Fibroblast of lung (primary cell): ENCODE results near the gene G6PD. TPM values are rescaled to one million over a fixed set of nuclear protein-coding genes. Genes with fewer than 3 reads are reported as not detected.

Experiments
- DNase-seq, 2 donors: peaks; one replicate each; pipeline versions ENCODE4 v3.0.0 to v3.0.0-alpha.2; 2010; ENCODE audit warnings: low read depth in 2 of 2
- H2AFZ ChIP-seq: 2 replicates; pipeline ENCODE4 v1.5.1; 2012; ENCODE audit warnings: low read length, control low read depth, inconsistent platforms
- H3K27ac ChIP-seq: 2 replicates; pipeline ENCODE4 v1.5.1; 2011; ENCODE audit warnings: low read length, control low read depth; ENCODE audit not compliant: insufficient read depth
- H3K27me3 ChIP-seq: 2 replicates; pipeline ENCODE4 v1.5.1; 2011; ENCODE audit warnings: mild to moderate bottlenecking, low read length; ENCODE audit not compliant: control insufficient read depth, insufficient read depth
- H3K36me3 ChIP-seq: 2 replicates; pipeline ENCODE4 v1.5.1; 2011; ENCODE audit warnings: low read length; ENCODE audit not compliant: control insufficient read depth, insufficient read depth
- H3K4me1 ChIP-seq: 2 replicates; pipeline ENCODE4 v1.5.1; 2011; ENCODE audit warnings: low read length; ENCODE audit not compliant: control insufficient read depth, insufficient read depth; ENCODE audit errors: extremely low read depth
- H3K4me2 ChIP-seq: 2 replicates; pipeline ENCODE4 v1.5.1; 2011; ENCODE audit warnings: low read length, control low read depth; ENCODE audit not compliant: insufficient read depth; ENCODE audit errors: extremely low read depth
- H3K4me3 ChIP-seq, 4 experiments: fragments of 200-600 bp in 1 of 4; sonication (generic) in 1 of 4; replicated peaks in 1 of 4; 2 replicates each; pipeline ENCODE4 v1.5.1; 2011 to 2016; ENCODE audit warnings: low read length in 4 of 4, low read depth in 3 of 4, mild to moderate bottlenecking in 3 of 4, control low read depth in 2 of 4, inconsistent platforms in 1 of 4, mixed read lengths in 1 of 4; ENCODE audit not compliant: insufficient read depth in 1 of 4; ENCODE audit errors: control extremely low read depth in 1 of 4
- H3K79me2 ChIP-seq: 2 replicates; pipeline ENCODE4 v1.5.1; 2012; ENCODE audit warnings: mild to moderate bottlenecking, low read length, inconsistent platforms; ENCODE audit not compliant: control insufficient read depth, insufficient read depth
- H3K9ac ChIP-seq: 2 replicates; pipeline ENCODE4 v1.5.1; 2011; ENCODE audit warnings: mild to moderate bottlenecking, low read length, control low read depth; ENCODE audit not compliant: insufficient read depth
- H3K9me3 ChIP-seq: 2 replicates; pipeline ENCODE4 v1.5.1; 2012; ENCODE audit warnings: low read depth, low read length; ENCODE audit not compliant: control insufficient read depth, insufficient read depth
- H4K20me1 ChIP-seq: 2 replicates; pipeline ENCODE4 v1.5.1; 2011; ENCODE audit warnings: low read length; ENCODE audit not compliant: control insufficient read depth, insufficient read depth; ENCODE audit errors: extremely low read depth
- CTCF ChIP-seq, 2 donors: IDR thresholded peaks in 1 of 2; conservative IDR thresholded peaks in 1 of 2; 1 replicate in 1 of 2; 2 replicates in 1 of 2; pipeline ENCODE4 v1.5.1; 2011 to 2012; ENCODE audit warnings: low read length in 2 of 2, control low read depth in 1 of 2, inconsistent platforms in 1 of 2, low read depth in 1 of 2, mild to moderate bottlenecking in 1 of 2
- EZH2 ChIP-seq: IDR thresholded peaks from 2 replicates; pipeline ENCODE4 v1.5.1; 2012; ENCODE audit warnings: low read length, control low read depth, mild to moderate bottlenecking; ENCODE audit errors: missing control alignments
- polyA plus RNA-seq, 2 donors: library from polyadenylated mRNA; depleted of rRNA in 1 of 2; stranded (reverse) in 1 of 2; unstranded in 1 of 2; fragments of >200 nt; gene quantifications; 2 replicates each; pipeline ENCODE4 v1.2.1, GENCODE V29; 2011 to 2012; ENCODE audit warnings: missing spikeins in 1 of 2
- total RNA-seq: library from RNA; depleted of rRNA; stranded (reverse); fragments of >200 nt; gene quantifications from 2 replicates; pipeline ENCODE4 v1.2.1, GENCODE V29; 2014

Gene G6PD
- total and polyA plus RNA-seq, 2 donors (not counting 1 experiment from before 2014, with no cell fraction given): 86.2 to 109 TPM

- no peak for DNase-seq
- Histone ChIP-seq H3K4me1 (peaks cover 3% of the 10 kb centered on the region), H3K4me2 (no peak overlapping the region), H4K20me1 (no peaks in the 10 kb centered on the region), H3K4me3 (no peak overlapping the region), H3K79me2 (no peaks in the 10 kb centered on the region), H3K36me3 (no peaks in the 10 kb centered on the region), H3K27ac (no peak overlapping the region), H2AFZ (no peak overlapping the region), H3K9me3 (no peaks in the 10 kb centered on the region), H3K9ac (no peak overlapping the region), H3K27me3 (no peaks in the 10 kb centered on the region)
- TF ChIP-seq CTCF (conservative IDR thresholded peaks at IDR 0.05 in 1 of 2, IDR thresholded peaks at IDR 0.05 in 1 of 2; ENCODE audit: low read depth in 1 of 2, low read length in 2 of 2) (no peak), EZH2 (no peak)
These were observed 39.9 kb downstream of the G6PD start for GRCh38 chrX:154506483-154507332.

DNA sequence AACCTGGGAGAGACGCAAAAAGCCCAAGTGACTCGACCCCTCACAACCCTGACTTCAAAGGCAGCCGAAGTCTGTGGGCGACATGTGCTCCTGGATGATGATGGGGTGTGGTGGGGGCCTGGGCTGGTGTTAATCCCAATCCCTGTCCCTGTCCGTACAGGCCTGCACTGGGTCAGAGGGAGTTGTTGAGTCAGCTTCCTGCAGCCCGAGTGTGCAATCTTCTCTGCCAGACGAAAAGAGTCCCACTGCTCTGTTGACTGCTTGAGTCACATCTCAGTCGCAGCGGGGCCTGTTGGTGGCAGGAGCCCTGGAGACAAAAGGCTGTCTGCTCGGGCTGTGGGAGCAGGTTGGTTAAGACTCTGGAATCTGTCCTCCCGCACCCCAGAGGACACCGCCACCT is 40.9 kb downstream of the G6PD start:
- H4K20me1 ChIP-seq: no peaks in the 10 kb centered on the region
- DNase-seq: peak; percentile 39 to 49
- H3K4me1 ChIP-seq: peaks cover 3% of the 10 kb centered on the region
- no peak overlapping the region for H3K9ac ChIP-seq
- H2AFZ ChIP-seq: no peak overlapping the region
- no peak overlapping the region for H3K27ac ChIP-seq
- H3K9me3 ChIP-seq: no peaks in the 10 kb centered on the region
- TF ChIP-seq EZH2 (no peak), CTCF (conservative IDR thresholded peaks at IDR 0.05 in 1 of 2, IDR thresholded peaks at IDR 0.05 in 1 of 2; ENCODE audit: low read depth in 1 of 2, low read length in 2 of 2) (no peak)
- H3K27me3 ChIP-seq: no peaks in the 10 kb centered on the region
- no peaks in the 10 kb centered on the region for H3K79me2 ChIP-seq
- H3K4me2 ChIP-seq: no peak overlapping the region
- H3K36me3 ChIP-seq: no peaks in the 10 kb centered on the region
- H3K4me3 ChIP-seq: no peak overlapping the region

DNA sequence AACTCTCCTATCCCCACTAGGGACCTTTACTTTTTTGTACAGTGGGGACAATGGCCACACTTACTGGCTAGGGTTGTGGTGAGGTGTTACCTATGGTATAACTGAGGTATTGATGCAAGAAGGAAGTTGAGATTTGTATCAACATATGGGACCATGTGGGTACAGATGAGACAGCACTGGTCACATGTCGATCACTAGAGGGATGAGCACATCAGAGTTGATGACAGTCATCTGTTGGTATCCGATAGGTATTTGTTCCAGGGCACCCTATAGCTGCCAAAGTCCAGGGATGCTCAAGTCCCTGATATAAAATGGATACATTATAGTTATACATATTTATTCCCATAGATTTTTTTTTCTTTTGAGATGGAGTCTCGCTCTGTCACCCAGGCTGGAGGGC is 43.7 kb downstream of the G6PD start:
- Histone ChIP-seq H3K9ac (no peak overlapping the region), H3K4me2 (no peak overlapping the region), H3K4me3 (no peak overlapping the region), H3K36me3 (no peaks in the 10 kb centered on the region), H2AFZ (no peak overlapping the region), H3K9me3 (no peaks in the 10 kb centered on the region), H3K4me1 (peaks cover 3% of the 10 kb centered on the region), H3K27ac (no peak overlapping the region), H3K79me2 (no peaks in the 10 kb centered on the region), H4K20me1 (no peaks in the 10 kb centered on the region), H3K27me3 (no peaks in the 10 kb centered on the region)
- DNase-seq: no peak
- TF ChIP-seq CTCF (conservative IDR thresholded peaks at IDR 0.05 in 1 of 2, IDR thresholded peaks at IDR 0.05 in 1 of 2; ENCODE audit: low read depth in 1 of 2, low read length in 2 of 2) (no peak), EZH2 (no peak)
